HepG2 (cell line): ENCODE measurements around the gene MTHFS. TPM values are rescaled to one million over a fixed set of nuclear protein-coding genes. Genes with fewer than 3 reads are reported as not detected.

Experiments used
- ATF7-NPFF ChIP-seq: sonication (generic); formaldehyde crosslinking; IDR thresholded peaks from 2 replicates; pipeline ENCODE4 v1.8.1; 2023; ENCODE audit warnings: mild to moderate bottlenecking, low read depth, missing genetic modification reagents, moderate library complexity
- DRAP1 ChIP-seq: IDR thresholded peaks from 2 replicates; pipeline ENCODE4 v1.6.1; 2016; ENCODE audit warnings: missing genetic modification reagents, missing compliant biosample characterization
- HOXA3 ChIP-seq: sonication (generic); formaldehyde crosslinking; IDR thresholded peaks from 2 replicates; pipeline ENCODE4 v1.5.0; 2020; ENCODE audit warnings: missing genetic modification reagents
- NR2F1 ChIP-seq, 2 experiments: fragments of 450-650 bp in 1 of 2; formaldehyde crosslinking in 1 of 2; IDR thresholded peaks; 2 replicates each; pipeline versions ENCODE4 v1.5.0 to v1.6.1; 2016 to 2020; ENCODE audit warnings: mild to moderate bottlenecking in 1 of 2, missing compliant biosample characterization in 1 of 2, missing genetic modification reagents in 1 of 2, moderate library complexity in 1 of 2
- RELA ChIP-seq: sonication (generic); formaldehyde crosslinking; IDR thresholded peaks from 2 replicates; pipeline ENCODE4 v1.4.0; 2020; ENCODE audit warnings: missing genetic modification reagents
- TFE3 ChIP-seq: IDR thresholded peaks from 2 replicates; pipeline ENCODE4 v1.6.1; 2016
- U2AF2 ChIP-seq: fragments of 200-400 bp; formaldehyde crosslinking; IDR thresholded peaks from 2 replicates; pipeline ENCODE4 v1.6.1; 2017; ENCODE audit warnings: low read depth, mild to moderate bottlenecking, low read length
- ZNF143 ChIP-seq: sonication (generic); formaldehyde crosslinking; IDR thresholded peaks from 2 replicates; pipeline ENCODE4 v1.4.0; 2020; ENCODE audit warnings: missing genetic modification reagents
- ZNF263 ChIP-seq: sonication (generic); formaldehyde crosslinking; IDR thresholded peaks from 2 replicates; pipeline ENCODE4 v1.4.0; 2020; ENCODE audit warnings: missing genetic modification reagents
- ZNF564 ChIP-seq: sonication (generic); formaldehyde crosslinking; IDR thresholded peaks from 2 replicates; pipeline ENCODE4 v1.8.1; 2023; ENCODE audit warnings: mild to moderate bottlenecking, missing genetic modification reagents
- ZNF691 ChIP-seq: sonication (generic); formaldehyde crosslinking; IDR thresholded peaks from 2 replicates; pipeline ENCODE4 v1.4.0; 2020; ENCODE audit warnings: missing genetic modification reagents, low read depth, mild to moderate bottlenecking, borderline replicate concordance
- ZNF781 ChIP-seq: sonication (generic); formaldehyde crosslinking; IDR thresholded peaks from 2 replicates; pipeline ENCODE4 v1.5.1; 2020; ENCODE audit warnings: borderline replicate concordance, mild to moderate bottlenecking, missing genetic modification reagents; ENCODE audit errors: not compliant biosample characterization
- ZNF790 ChIP-seq: sonication (generic); formaldehyde crosslinking; IDR thresholded peaks from 2 replicates; pipeline ENCODE4 v1.8.0; 2022; ENCODE audit warnings: missing genetic modification reagents, mild to moderate bottlenecking, borderline replicate concordance
- polyA plus RNA-seq, 8 experiments: library from polyadenylated mRNA; depleted of rRNA in 3 of 8; stranded (reverse) in 7 of 8; unstranded in 1 of 8; fragments of >200 nt; fragmentation: Illumina TruSeq in 4 of 8; extraction: Trizol in 4 of 8; gene quantifications; 2 replicates each; pipeline versions ENCODE4 v1.2.1 to v1.2.3, GENCODE V29; 2011 to 2016; ENCODE audit warnings: low read depth in 4 of 8, missing spikeins in 1 of 8, mixed read lengths in 1 of 8; ENCODE audit not compliant: insufficient read depth in 1 of 8
- total RNA-seq, 5 experiments: library from RNA; depleted of rRNA; stranded (reverse); fragments of >200 nt; fragmentation: Illumina TruSeq; extraction: Trizol; gene quantifications; 2 replicates each; pipeline ENCODE4 v1.2.3, GENCODE V29; 2016; ENCODE audit warnings: low read depth in 1 of 5
- TF ChIP-seq, protein P1 (sequence below): sonication (generic); formaldehyde crosslinking; IDR thresholded peaks from 2 replicates; pipeline ENCODE4 v1.4.0; 2020; ENCODE audit warnings: mild to moderate bottlenecking, missing genetic modification reagents
- TF ChIP-seq, protein P2 (sequence below): sonication (generic); formaldehyde crosslinking; IDR thresholded peaks from 2 replicates; pipeline ENCODE4 v1.9.0; 2022; ENCODE audit warnings: low read depth, missing genetic modification reagents

MTHFS gene
- total and polyA plus RNA-seq, 2 of the 13 experiments (the other 11 are each of a cell fraction or from before 2014, with no cell fraction given), result 37.0 to 49.7 TPM

DNA sequence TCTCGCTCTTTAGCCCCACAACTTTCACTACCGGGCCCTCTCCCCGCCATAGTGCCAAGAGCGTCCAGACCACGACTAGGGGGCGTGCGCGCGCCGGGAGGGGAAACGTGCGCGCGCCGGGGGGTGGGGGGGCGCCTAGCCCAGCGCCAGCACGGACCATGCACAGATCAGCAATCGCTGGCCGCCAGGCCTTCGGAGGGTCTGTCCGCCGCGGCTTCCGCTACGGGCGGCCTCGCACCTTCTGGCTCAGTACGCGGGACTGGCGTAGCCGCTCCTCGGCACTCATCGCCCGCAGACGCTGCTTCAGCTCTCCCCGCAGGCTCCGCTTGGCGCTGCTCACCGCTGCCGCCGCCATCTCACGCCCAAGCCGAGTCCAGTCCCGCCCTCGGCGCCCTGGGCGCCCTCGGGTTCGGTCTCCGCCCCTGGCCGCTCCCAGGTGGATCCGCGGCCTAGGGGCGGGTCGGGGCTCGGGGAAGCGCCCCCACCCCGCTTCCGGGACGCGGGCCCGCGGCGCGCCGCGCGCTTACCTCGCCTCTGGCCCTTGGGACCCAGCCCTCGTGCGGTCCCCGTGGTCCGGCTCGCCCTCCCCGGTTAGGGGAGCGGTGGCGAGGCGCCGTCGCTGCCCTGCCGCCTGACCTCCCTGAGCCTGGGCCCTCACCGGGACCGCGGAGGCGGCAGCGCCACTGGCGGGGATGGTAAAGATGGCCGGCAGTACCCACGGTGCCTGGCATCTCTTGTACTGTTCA lies at the start of gene MTHFS (continued):
- TF ChIP-seq, protein P1, sequence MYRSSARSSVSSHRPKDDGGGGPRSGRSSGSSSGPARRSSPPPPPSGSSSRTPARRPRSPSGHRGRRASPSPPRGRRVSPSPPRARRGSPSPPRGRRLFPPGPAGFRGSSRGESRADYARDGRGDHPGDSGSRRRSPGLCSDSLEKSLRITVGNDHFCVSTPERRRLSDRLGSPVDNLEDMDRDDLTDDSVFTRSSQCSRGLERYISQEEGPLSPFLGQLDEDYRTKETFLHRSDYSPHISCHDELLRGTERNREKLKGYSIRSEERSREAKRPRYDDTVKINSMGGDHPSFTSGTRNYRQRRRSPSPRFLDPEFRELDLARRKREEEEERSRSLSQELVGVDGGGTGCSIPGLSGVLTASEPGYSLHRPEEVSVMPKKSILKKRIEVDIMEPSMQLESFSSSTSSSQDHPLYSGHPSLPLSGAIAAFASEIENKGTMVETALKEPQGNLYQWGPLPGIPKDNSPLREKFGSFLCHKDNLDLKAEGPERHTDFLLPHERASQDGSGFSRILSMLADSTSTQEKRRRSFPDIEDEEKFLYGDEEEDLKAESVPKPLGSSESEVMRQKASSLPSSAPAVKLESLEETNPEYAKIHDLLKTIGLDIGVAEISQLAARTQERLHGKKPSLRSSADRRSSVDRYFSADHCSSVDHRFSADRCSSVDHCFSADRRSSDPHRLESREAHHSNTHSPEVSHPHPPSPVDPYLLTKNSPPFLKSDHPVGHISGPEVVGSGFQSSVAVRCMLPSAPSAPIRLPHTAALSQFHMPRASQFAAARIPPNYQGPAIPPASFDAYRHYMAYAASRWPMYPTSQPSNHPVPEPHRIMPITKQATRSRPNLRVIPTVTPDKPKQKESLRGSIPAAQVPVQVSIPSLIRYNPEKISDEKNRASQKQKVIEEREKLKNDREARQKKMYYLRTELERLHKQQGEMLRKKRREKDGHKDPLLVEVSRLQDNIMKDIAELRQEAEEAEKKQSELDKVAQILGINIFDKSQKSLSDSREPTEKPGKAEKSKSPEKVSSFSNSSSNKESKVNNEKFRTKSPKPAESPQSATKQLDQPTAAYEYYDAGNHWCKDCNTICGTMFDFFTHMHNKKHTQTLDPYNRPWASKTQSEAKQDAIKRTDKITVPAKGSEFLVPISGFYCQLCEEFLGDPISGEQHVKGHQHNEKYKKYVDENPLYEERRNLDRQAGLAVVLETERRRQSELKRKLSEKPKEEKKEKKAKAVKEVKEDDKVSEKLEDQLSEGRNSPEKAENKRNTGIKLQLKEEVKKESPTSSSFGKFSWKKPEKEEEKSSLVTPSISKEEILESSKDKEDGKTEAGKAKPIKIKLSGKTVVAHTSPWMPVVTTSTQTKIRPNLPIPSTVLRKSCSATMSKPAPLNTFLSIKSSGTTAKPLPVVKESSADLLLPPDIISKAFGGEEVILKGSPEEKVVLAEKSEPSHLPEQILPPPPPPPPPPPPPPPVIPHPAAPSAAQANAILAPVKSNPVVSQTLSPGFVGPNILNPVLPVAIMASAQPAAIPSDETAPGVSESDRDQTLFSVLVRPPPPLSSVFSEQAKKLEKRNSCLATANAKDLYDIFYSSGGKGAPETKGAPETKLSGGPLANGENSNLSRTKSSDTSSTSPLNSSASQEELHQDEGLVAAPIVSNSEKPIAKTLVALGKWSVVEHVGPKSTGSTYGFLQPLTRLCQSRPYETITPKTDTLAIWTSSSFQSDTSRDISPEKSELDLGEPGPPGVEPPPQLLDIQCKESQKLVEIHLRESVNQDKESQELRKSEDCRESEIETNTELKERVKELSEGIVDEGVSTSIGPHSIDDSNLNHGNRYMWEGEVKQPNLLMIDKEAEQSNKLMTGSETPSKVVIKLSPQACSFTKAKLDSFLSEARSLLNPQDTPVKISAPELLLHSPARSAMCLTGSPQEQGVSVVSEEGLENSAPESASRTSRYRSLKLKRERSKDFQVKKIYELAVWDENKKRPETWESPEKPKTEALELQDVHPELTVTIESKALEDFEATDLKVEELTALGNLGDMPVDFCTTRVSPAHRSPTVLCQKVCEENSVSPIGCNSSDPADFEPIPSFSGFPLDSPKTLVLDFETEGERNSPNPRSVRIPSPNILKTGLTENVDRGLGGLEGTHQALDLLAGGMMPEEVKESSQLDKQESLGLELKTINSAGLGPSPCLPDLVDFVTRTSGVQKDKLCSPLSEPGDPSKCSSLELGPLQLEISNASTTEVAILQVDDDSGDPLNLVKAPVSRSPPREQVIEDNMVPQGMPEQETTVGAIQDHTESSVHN, result 0 out of 2 replicates have a peak, but pooled peaks have one; percentile 46
- peak; percentile 96 for TF ChIP-seq ATF7-NPFF
- peak; percentile 66 for TF ChIP-seq ZNF564
- no peak for TF ChIP-seq RELA (CRISPR knock-in tag)
- TF ChIP-seq, protein P2, sequence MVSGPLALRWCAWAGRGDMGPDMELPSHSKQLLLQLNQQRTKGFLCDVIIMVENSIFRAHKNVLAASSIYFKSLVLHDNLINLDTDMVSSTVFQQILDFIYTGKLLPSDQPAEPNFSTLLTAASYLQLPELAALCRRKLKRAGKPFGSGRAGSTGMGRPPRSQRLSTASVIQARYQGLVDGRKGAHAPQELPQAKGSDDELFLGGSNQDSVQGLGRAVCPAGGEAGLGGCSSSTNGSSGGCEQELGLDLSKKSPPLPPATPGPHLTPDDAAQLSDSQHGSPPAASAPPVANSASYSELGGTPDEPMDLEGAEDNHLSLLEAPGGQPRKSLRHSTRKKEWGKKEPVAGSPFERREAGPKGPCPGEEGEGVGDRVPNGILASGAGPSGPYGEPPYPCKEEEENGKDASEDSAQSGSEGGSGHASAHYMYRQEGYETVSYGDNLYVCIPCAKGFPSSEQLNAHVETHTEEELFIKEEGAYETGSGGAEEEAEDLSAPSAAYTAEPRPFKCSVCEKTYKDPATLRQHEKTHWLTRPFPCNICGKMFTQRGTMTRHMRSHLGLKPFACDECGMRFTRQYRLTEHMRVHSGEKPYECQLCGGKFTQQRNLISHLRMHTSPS (CRISPR knock-in tag), result peak; percentile 59
- no peak for TF ChIP-seq ZNF781
- TF ChIP-seq HOXA3 (CRISPR knock-in tag), result peak; percentile 82
- TF ChIP-seq U2AF2, result no peak
- peak; percentile 73 for TF ChIP-seq ZNF143 (CRISPR knock-in tag)
- TF ChIP-seq ZNF790, result no peak
- TF ChIP-seq ZNF691 (CRISPR knock-in tag), result no peak
- TF ChIP-seq DRAP1 (CRISPR knock-in tag), result peak; percentile 48
- 0 out of 4 replicates have a peak, but pooled peaks of 1 of the 2 experiments have one; percentile 39 for TF ChIP-seq NR2F1 (CRISPR knock-in tag; IDR thresholded peaks at IDR 0.05)
- peak; percentile 82 for TF ChIP-seq ZNF263 (CRISPR knock-in tag)
- peak; percentile 55 for TF ChIP-seq TFE3 (CRISPR knock-in tag)
